HepG2 (cell line): ENCODE measurements around the gene SKIC2. TPM values are rescaled to one million over a fixed set of nuclear protein-coding genes. Genes with fewer than 3 reads are reported as not detected.

ENCODE experiments used
- ATRX ChIP-seq: sonication (generic); formaldehyde crosslinking; IDR thresholded peaks from 2 replicates; pipeline ENCODE4 v1.4.0; 2020; ENCODE audit warnings: missing genetic modification reagents, borderline replicate concordance
- KIAA2018 ChIP-seq: sonication (generic); formaldehyde crosslinking; IDR thresholded peaks from 2 replicates; pipeline ENCODE4 v1.5.0; 2020; ENCODE audit warnings: mild to moderate bottlenecking, missing genetic modification reagents, borderline replicate concordance
- KLF11 ChIP-seq: IDR thresholded peaks from 2 replicates; pipeline ENCODE4 v1.6.1; 2016; ENCODE audit warnings: missing compliant biosample characterization
- NKX3-1 ChIP-seq: sonication (generic); formaldehyde crosslinking; IDR thresholded peaks from 2 replicates; pipeline ENCODE4 v1.5.0; 2020; ENCODE audit warnings: missing genetic modification reagents
- PAX8 ChIP-seq: sonication (generic); formaldehyde crosslinking; IDR thresholded peaks from 2 replicates; pipeline ENCODE4 v1.8.0; 2022; ENCODE audit warnings: mild to moderate bottlenecking, missing genetic modification reagents, borderline replicate concordance
- ZNF407 ChIP-seq: sonication (generic); formaldehyde crosslinking; IDR thresholded peaks from one replicate; pipeline ENCODE4 v1.5.1; 2020; ENCODE audit warnings: mild to moderate bottlenecking, missing genetic modification reagents; ENCODE audit errors: not compliant biosample characterization
- ZNF430 ChIP-seq: sonication (generic); formaldehyde crosslinking; IDR thresholded peaks from 2 replicates; pipeline ENCODE4 v1.9.0; 2021; ENCODE audit warnings: mild to moderate bottlenecking, missing genetic modification reagents
- polyA plus RNA-seq, 8 experiments: library from polyadenylated mRNA; depleted of rRNA in 3 of 8; stranded (reverse) in 7 of 8; unstranded in 1 of 8; fragments of >200 nt; fragmentation: Illumina TruSeq in 4 of 8; extraction: Trizol in 4 of 8; gene quantifications; 2 replicates each; pipeline versions ENCODE4 v1.2.1 to v1.2.3, GENCODE V29; 2011 to 2016; ENCODE audit warnings: low read depth in 4 of 8, missing spikeins in 1 of 8, mixed read lengths in 1 of 8; ENCODE audit not compliant: insufficient read depth in 1 of 8
- total RNA-seq, 5 experiments: library from RNA; depleted of rRNA; stranded (reverse); fragments of >200 nt; fragmentation: Illumina TruSeq; extraction: Trizol; gene quantifications; 2 replicates each; pipeline ENCODE4 v1.2.3, GENCODE V29; 2016; ENCODE audit warnings: low read depth in 1 of 5
- TF ChIP-seq, protein P1 (sequence below): IDR thresholded peaks from 2 replicates; pipeline ENCODE4 v1.6.1; 2016; ENCODE audit warnings: missing compliant biosample characterization, missing genetic modification reagents, borderline replicate concordance

The SKIC2 gene
- total and polyA plus RNA-seq, 2 of the 13 experiments (the other 11 are each of a cell fraction or from before 2014, with no cell fraction given): 67.1 to 68.4 TPM

DNA sequence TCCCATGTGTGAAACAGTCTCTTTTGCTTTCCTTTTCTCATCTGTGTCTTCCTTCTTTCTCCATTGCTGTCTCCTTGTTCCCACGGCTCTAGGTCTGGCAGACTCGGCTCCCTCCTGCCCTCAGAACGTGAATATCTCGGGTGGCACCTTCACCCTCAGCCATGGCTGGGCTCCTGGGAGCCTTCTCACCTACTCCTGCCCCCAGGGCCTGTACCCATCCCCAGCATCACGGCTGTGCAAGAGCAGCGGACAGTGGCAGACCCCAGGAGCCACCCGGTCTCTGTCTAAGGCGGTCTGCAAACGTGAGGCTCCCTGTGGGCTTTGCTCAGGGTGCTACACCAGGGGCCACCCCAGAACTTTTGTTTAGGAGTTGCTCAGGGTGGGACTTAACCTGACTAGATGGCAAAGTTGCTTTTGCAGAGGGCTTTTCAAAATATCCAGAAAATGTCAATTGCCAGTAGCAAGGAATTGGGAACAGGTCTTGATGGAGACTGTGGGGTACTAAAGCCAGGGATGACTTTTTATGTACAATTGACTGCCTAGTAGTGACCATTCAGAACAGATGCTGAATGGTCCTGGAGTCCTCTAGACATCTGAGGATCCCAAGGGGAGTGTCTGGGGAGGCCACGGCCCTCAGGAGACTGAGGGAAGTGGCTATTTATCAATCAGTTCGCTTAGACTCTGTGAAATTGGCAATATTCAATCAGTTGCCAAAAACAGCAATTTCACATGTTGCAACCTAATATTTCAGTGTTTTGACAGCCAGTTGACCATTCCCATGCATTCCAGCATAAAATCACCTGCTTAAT, 30.9 kb upstream of the SKIC2 start (continued):
- TF ChIP-seq KIAA2018 (CRISPR knock-in tag) (no peak), ZNF430 (CRISPR knock-in tag) (no peak), NKX3-1 (CRISPR knock-in tag) (0 out of 2 replicates have a peak, but pooled peaks have one; percentile 64), ZNF407 (CRISPR knock-in tag) (peak; percentile 53), KLF11 (CRISPR knock-in tag) (no peak), ATRX (CRISPR knock-in tag) (no peak), PAX8 (CRISPR knock-in tag) (peak; percentile 68; the same call in 1 of the 2 replicates)
- TF ChIP-seq, protein P1, sequence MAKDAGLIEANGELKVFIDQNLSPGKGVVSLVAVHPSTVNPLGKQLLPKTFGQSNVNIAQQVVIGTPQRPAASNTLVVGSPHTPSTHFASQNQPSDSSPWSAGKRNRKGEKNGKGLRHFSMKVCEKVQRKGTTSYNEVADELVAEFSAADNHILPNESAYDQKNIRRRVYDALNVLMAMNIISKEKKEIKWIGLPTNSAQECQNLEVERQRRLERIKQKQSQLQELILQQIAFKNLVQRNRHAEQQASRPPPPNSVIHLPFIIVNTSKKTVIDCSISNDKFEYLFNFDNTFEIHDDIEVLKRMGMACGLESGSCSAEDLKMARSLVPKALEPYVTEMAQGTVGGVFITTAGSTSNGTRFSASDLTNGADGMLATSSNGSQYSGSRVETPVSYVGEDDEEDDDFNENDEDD (CRISPR knock-in tag): no peak
